Esophagus squamous epithelium (tissue), 4 donors: Measurements from ENCODE around the gene ADAMTSL1.

Experiments
- POLR2A ChIP-seq, 4 donors: fragments of 450-650 bp; IDR thresholded peaks; one replicate each; pipeline ENCODE4 v1.6.1; 2017; ENCODE audit warnings: antibody characterized with exemption in 4 of 4, mild to moderate bottlenecking in 4 of 4, moderate library complexity in 3 of 4
- TF ChIP-seq, protein P1 (sequence below), 6 experiments: fragments of 450-650 bp in 4 of 6; fragments of 200-600 bp in 2 of 6; sonication (generic) in 2 of 6; IDR thresholded peaks; one replicate each; pipeline ENCODE4 v1.5.1; 2016 to 2019; ENCODE audit warnings: antibody characterized with exemption in 6 of 6, mild to moderate bottlenecking in 4 of 6, moderate library complexity in 4 of 6

DNA sequence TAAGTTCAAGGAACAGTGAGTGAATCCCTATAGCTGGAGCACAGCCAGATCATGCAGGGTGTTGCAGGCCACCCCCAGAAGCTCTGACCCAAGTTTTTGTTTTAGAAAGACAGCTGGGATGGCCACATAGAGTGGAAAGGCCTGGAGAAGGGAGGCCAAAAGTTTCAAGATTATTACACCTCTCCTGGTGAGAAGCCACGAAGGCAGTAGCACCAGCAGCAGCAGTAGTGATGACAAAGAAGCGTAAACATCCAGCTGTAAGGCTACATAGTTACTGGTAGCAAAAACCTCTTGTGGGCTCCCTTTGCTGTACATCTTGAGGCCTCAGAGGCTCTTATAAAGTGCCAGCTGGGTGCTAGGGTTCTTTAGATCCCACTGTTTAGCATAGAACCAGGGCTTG lies 11.8 kb downstream of the ADAMTSL1 start:
- TF ChIP-seq, protein P1, sequence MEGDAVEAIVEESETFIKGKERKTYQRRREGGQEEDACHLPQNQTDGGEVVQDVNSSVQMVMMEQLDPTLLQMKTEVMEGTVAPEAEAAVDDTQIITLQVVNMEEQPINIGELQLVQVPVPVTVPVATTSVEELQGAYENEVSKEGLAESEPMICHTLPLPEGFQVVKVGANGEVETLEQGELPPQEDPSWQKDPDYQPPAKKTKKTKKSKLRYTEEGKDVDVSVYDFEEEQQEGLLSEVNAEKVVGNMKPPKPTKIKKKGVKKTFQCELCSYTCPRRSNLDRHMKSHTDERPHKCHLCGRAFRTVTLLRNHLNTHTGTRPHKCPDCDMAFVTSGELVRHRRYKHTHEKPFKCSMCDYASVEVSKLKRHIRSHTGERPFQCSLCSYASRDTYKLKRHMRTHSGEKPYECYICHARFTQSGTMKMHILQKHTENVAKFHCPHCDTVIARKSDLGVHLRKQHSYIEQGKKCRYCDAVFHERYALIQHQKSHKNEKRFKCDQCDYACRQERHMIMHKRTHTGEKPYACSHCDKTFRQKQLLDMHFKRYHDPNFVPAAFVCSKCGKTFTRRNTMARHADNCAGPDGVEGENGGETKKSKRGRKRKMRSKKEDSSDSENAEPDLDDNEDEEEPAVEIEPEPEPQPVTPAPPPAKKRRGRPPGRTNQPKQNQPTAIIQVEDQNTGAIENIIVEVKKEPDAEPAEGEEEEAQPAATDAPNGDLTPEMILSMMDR (IDR thresholded peaks at IDR 0.05) = no peak
- no peak for TF ChIP-seq POLR2A (IDR thresholded peaks at IDR 0.05)
